GM19395 (cell line): ENCODE measurements around the gene SIGLEC8.
"Not testable (repeated sequence)": the region's sequence is repeated elsewhere in the genome, so short reads cannot be mapped to it uniquely, and the experiment has no call there.

Experiments
- ATAC-seq: cut with Tn5 transposase; IDR thresholded peaks from one replicate; pipeline ENCODE4 v1.9.1; 2021; ENCODE audit warnings: mild to moderate bottlenecking, moderate library complexity; ENCODE audit not compliant: unreplicated experiment

The SIGLEC8 gene

GRCh38 chr19:51473009-51473707 lies 14.9 kb upstream of the SIGLEC8 start:
- ATAC-seq: no peak

GRCh38 chr19:51472607-51473006 lies 14.4 kb upstream of the SIGLEC8 start:
- ATAC-seq: no peak

GRCh38 chr19:51471527-51471926 lies 13.3 kb upstream of the SIGLEC8 start:
- no peak for ATAC-seq

- no peak for ATAC-seq
These were observed 12.7 kb upstream of the SIGLEC8 start for GRCh38 chr19:51470966-51471365.

GRCh38 chr19:51469629-51470028 lies 11.4 kb upstream of the SIGLEC8 start:
- no peak for ATAC-seq

GRCh38 chr19:51469162-51469561 lies 10.9 kb upstream of the SIGLEC8 start:
- ATAC-seq: no peak

GRCh38 chr19:51468545-51468920 lies 10.3 kb upstream of the SIGLEC8 start:
- no peak for ATAC-seq

- ATAC-seq: no peak
These were observed 9.8 kb upstream of the SIGLEC8 start for GRCh38 chr19:51467864-51468544.

- no peak for ATAC-seq
These were observed 8.5 kb upstream of the SIGLEC8 start for GRCh38 chr19:51466723-51467122.

GRCh38 chr19:51463976-51464581 lies 5.8 kb upstream of the SIGLEC8 start:
- not testable (repeated sequence) for ATAC-seq

- no peak for ATAC-seq
These were observed 4.4 kb upstream of the SIGLEC8 start for GRCh38 chr19:51462681-51463080.

- ATAC-seq: no peak
These were observed 4.0 kb upstream of the SIGLEC8 start for GRCh38 chr19:51462276-51462675.

GRCh38 chr19:51461723-51462161 lies 3.5 kb upstream of the SIGLEC8 start:
- no peak for ATAC-seq

- ATAC-seq: no peak
These were observed 2.1 kb upstream of the SIGLEC8 start for GRCh38 chr19:51460164-51460992.

GRCh38 chr19:51458899-51459505 lies 748 bp upstream of the SIGLEC8 start:
- no peak for ATAC-seq

GRCh38 chr19:51457351-51458013 lies 772 bp downstream of the SIGLEC8 start:
- ATAC-seq: no peak

GRCh38 chr19:51456541-51457290 lies 1.5 kb downstream of the SIGLEC8 start:
- ATAC-seq: no peak

GRCh38 chr19:51450730-51451307 lies 7.4 kb downstream of the SIGLEC8 start:
- ATAC-seq: no peak

- no peak for ATAC-seq
These were observed 9.7 kb downstream of the SIGLEC8 start for GRCh38 chr19:51448411-51449016.
